Smooth muscle cell (in vitro differentiated cells): ENCODE measurements around the gene TJAP1. TPM values are rescaled to one million over a fixed set of nuclear protein-coding genes. Genes with fewer than 3 reads are reported as not detected.

ENCODE experiments used
- DNase-seq: peaks from one replicate; lab custom pipeline; 2025; ENCODE audit not compliant: unreplicated experiment; lab: John Stamatoyannopoulos, UW
- H2AFZ ChIP-seq: fragments of 200-600 bp; sonication (generic); 2 replicates; pipeline ENCODE4 v1.6.0; 2016; ENCODE audit warnings: antibody characterized with exemption, low read depth, mild to moderate bottlenecking
- H3F3A ChIP-seq: fragments of 200-600 bp; sonication (generic); 2 replicates; pipeline ENCODE4 v1.6.0; 2017; ENCODE audit warnings: antibody characterized with exemption, low read depth
- H3K27ac ChIP-seq: fragments of 200-600 bp; sonication (generic); 2 replicates; pipeline ENCODE4 v1.5.1; 2016; ENCODE audit warnings: low read depth, mild to moderate bottlenecking
- H3K27me3 ChIP-seq: fragments of 200-600 bp; sonication (generic); 2 replicates; pipeline ENCODE4 v1.6.1; 2016; ENCODE audit warnings: low read depth, mild to moderate bottlenecking
- H3K36me3 ChIP-seq: fragments of 200-600 bp; sonication (generic); 2 replicates; pipeline ENCODE4 v1.5.1; 2016; ENCODE audit warnings: low read depth
- H3K4me1 ChIP-seq: fragments of 200-600 bp; sonication (generic); 2 replicates; pipeline ENCODE4 v1.5.1; 2016; ENCODE audit warnings: low read depth
- H3K4me2 ChIP-seq: fragments of 200-600 bp; sonication (generic); 2 replicates; pipeline ENCODE4 v1.6.0; 2016; ENCODE audit warnings: mild to moderate bottlenecking
- H3K4me3 ChIP-seq: fragments of 200-600 bp; sonication (generic); 2 replicates; pipeline ENCODE4 v1.5.1; 2016; ENCODE audit warnings: mild to moderate bottlenecking
- H3K79me2 ChIP-seq: fragments of 200-600 bp; sonication (generic); 2 replicates; pipeline ENCODE4 v1.6.0; 2016; ENCODE audit warnings: low read depth, mild to moderate bottlenecking
- H3K9ac ChIP-seq: fragments of 200-600 bp; sonication (generic); 2 replicates; pipeline ENCODE4 v1.6.0; 2016; ENCODE audit warnings: low read depth
- H3K9me3 ChIP-seq: fragments of 200-600 bp; sonication (generic); replicated peaks from 2 replicates; pipeline ENCODE4 v1.5.1; 2016; ENCODE audit warnings: low read depth
- H4K20me1 ChIP-seq: fragments of 200-600 bp; sonication (generic); 2 replicates; pipeline ENCODE4 v1.6.0; 2016; ENCODE audit warnings: low read depth
- WGBS: methylation state at CpG from one replicate; pipeline ENCODE4 v1.1.7; 2016; ENCODE audit warnings: low lambda C conversion rate; 5-methylcytosine and 5-hydroxymethylcytosine counted together
- polyA plus RNA-seq: library from polyadenylated mRNA; unstranded; fragments of >200 nt; fragmentation: Nextera tagmentation; extraction: Ambion mirVana; gene quantifications from 2 replicates; pipeline ENCODE4 v1.2.1, GENCODE V29; 2016
- total RNA-seq: library from RNA; depleted of rRNA; stranded (reverse); fragments of >200 nt; gene quantifications from 2 replicates; pipeline ENCODE4 v1.2.3, GENCODE V29; 2014
- TF ChIP-seq, protein P1 (sequence below): fragments of 200-600 bp; sonication (generic); IDR thresholded peaks from 2 replicates; pipeline ENCODE4 v1.5.1; 2017; ENCODE audit warnings: borderline replicate concordance, mild to moderate bottlenecking, antibody characterized with exemption; ENCODE audit not compliant: insufficient read depth, poor library complexity, severe bottlenecking

Gene TJAP1
- total and polyA plus RNA-seq, 2 experiments from 2014 or later: 9.3 to 13.5 TPM

DNA sequence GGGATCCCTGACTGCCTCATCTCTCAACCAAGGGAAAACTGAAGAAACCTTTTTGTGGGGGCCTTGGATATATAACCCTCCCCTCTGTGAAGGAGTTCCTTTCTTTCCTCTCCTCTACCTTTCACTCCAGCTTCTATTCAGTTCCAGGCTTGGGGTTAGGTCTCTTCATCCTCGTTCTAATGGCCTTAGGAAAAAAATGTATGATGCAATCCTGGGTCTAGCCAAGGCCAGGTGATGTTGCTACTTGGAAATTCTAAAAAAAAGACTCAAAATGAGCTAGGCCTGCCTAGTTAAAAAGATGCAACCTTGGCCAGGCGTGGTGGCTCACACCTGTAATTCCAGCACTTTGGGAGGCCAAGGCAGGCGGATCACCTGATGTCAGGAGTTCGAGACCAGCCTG lies 42.4 kb upstream of the TJAP1 start:
- no peaks in the 10 kb centered on the region for H3F3A ChIP-seq
- H3K4me2 ChIP-seq: no peak overlapping the region
- H3K9ac ChIP-seq: no peak overlapping the region
- no peak overlapping the region for H2AFZ ChIP-seq
- no peak overlapping the region for H3K27ac ChIP-seq
- H3K36me3 ChIP-seq: no peaks in the 10 kb centered on the region
- TF ChIP-seq, protein P1, sequence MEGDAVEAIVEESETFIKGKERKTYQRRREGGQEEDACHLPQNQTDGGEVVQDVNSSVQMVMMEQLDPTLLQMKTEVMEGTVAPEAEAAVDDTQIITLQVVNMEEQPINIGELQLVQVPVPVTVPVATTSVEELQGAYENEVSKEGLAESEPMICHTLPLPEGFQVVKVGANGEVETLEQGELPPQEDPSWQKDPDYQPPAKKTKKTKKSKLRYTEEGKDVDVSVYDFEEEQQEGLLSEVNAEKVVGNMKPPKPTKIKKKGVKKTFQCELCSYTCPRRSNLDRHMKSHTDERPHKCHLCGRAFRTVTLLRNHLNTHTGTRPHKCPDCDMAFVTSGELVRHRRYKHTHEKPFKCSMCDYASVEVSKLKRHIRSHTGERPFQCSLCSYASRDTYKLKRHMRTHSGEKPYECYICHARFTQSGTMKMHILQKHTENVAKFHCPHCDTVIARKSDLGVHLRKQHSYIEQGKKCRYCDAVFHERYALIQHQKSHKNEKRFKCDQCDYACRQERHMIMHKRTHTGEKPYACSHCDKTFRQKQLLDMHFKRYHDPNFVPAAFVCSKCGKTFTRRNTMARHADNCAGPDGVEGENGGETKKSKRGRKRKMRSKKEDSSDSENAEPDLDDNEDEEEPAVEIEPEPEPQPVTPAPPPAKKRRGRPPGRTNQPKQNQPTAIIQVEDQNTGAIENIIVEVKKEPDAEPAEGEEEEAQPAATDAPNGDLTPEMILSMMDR: no peak
- H3K4me1 ChIP-seq: no peaks in the 10 kb centered on the region
- DNase-seq: no peak
- H3K79me2 ChIP-seq: peaks cover 15% of the 10 kb centered on the region
- H4K20me1 ChIP-seq: no peaks in the 10 kb centered on the region
- H3K4me3 ChIP-seq: no peak overlapping the region
- 91% methylated on average over 4 of the region's 4 CpGs for WGBS
- no peaks in the 10 kb centered on the region for H3K27me3 ChIP-seq
- no peaks in the 10 kb centered on the region for H3K9me3 ChIP-seq

DNA sequence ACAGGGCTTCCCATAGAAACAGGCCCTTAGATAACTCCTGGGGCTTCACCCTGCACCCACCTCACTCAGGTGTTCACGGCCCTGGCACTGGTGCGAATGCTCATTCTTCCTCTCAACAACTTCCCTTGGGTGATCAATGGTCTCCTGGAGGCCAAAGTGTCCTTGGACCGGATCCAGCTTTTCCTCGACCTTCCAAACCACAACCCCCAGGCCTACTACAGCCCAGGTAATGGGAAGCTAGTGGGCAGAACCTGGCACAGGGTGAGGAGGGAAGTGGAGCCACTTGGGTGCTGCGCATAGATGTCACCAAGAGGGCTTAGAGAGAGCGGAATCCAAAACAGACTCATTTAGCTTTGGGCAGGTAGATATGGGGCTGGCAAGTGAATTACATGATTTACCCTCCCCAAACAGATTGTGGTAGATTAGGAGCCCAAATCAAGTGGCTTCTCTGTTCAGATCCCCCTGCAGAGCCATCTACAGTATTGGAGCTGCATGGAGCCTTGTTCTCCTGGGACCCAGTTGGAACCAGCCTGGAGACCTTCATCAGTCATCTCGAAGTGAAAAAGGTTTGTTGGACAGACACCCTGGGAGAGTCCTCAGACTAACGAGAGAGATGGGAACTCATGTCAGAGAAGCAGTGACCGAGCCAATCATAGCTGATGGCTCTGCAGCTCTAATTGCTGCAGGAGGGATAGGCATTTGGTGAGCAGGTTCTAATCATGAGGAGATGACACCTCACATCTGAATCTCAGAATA lies 41.5 kb upstream of the TJAP1 start:
- H3K27ac ChIP-seq: no peak overlapping the region
- TF ChIP-seq, protein P1: no peak
- no peak overlapping the region for H2AFZ ChIP-seq
- no peaks in the 10 kb centered on the region for H4K20me1 ChIP-seq
- H3K4me2 ChIP-seq: no peak overlapping the region
- no peaks in the 10 kb centered on the region for H3K36me3 ChIP-seq
- H3F3A ChIP-seq: no peaks in the 10 kb centered on the region
- H3K9ac ChIP-seq: no peak overlapping the region
- no peaks in the 10 kb centered on the region for H3K4me1 ChIP-seq
- DNase-seq: no peak
- 96% methylated on average over 9 of the region's 9 CpGs for WGBS
- no peak overlapping the region for H3K4me3 ChIP-seq
- no peaks in the 10 kb centered on the region for H3K9me3 ChIP-seq
- no peaks in the 10 kb centered on the region for H3K27me3 ChIP-seq
- H3K79me2 ChIP-seq: peaks cover 8% of the 10 kb centered on the region

DNA sequence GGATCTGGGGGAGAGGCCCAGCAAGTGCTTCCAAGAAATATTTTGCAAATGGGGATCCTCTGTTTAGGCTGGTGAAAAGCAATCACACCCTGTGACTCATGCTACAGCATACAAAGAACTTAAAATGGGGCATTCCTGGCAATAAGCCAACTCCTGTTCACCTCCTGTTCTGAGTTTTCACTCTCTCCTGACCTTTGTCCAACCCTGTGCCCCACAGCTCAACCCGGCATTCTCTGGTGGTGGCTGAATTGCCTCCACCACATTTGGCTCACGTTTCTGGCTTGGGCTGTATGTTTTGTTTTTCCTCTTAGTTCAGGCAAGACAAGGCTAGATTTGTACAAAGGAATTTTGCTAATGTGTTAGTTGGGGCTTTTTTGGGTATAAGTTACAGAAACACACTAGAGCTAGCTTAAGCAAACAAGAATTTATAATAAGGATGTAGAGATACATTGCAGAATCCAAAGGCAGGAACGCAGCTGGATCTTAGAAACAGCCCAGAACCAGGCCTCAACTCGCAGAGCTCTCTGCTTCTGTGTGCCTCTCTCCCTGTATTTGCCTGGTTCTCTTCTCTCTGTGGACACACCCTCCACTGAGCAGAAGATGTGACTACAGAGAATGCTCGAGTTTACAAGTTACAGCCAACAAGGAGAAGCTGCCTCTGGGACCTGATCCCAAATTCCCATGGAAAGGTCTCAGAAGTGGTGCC lies 40.6 kb upstream of the TJAP1 start:
- Histone ChIP-seq H3K36me3 (no peaks in the 10 kb centered on the region), H3K79me2 (no peaks in the 10 kb centered on the region), H2AFZ (no peak overlapping the region), H3K9me3 (no peaks in the 10 kb centered on the region), H3K9ac (no peak overlapping the region), H3K4me3 (no peak overlapping the region), H3K4me1 (no peaks in the 10 kb centered on the region), H4K20me1 (no peaks in the 10 kb centered on the region), H3K4me2 (no peak overlapping the region), H3K27ac (peak overlapping the region; percentile 26), H3K27me3 (no peaks in the 10 kb centered on the region), H3F3A (no peaks in the 10 kb centered on the region)
- TF ChIP-seq, protein P1: no peak
- WGBS: 75% methylated on average over 5 of the region's 5 CpGs
- no peak for DNase-seq

DNA sequence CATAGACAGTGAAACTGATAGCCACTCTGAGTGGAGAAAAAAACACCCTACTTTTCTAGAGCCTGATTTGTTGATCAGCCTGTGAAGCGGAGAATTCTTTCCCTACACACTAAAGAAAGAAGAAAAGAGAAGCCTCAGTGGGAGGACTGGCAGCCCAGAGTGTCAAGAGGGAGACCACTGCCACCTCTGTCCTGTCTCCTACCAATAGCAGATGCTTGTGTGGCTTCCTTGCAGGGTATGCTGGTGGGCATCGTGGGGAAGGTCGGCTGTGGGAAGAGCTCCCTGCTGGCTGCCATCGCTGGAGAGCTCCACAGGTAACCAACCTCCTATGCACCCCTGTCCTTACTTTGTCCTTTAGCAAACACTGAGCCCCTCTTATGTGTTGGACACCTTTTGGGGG lies 39.7 kb upstream of the TJAP1 start:
- Histone ChIP-seq H3K9ac (no peak overlapping the region), H3K27ac (no peak overlapping the region), H3K4me1 (no peaks in the 10 kb centered on the region), H2AFZ (no peak overlapping the region), H3K9me3 (no peaks in the 10 kb centered on the region), H4K20me1 (no peaks in the 10 kb centered on the region), H3K79me2 (no peaks in the 10 kb centered on the region), H3K4me2 (no peak overlapping the region), H3K4me3 (no peak overlapping the region), H3F3A (no peaks in the 10 kb centered on the region), H3K27me3 (no peaks in the 10 kb centered on the region), H3K36me3 (no peaks in the 10 kb centered on the region)
- 82% methylated on average over 4 of the region's 4 CpGs for WGBS
- TF ChIP-seq, protein P1: no peak
- no peak for DNase-seq
